Measurements from ENCODE around the gene NTN3. TPM values are rescaled to one million over a fixed set of nuclear protein-coding genes. Genes with fewer than 3 reads are reported as not detected.
"Not testable (repeated sequence)": the region's sequence is repeated elsewhere in the genome, so short reads cannot be mapped to it uniquely, and the experiment has no call there.

Gene NTN3
- total RNA-seq, 1 experiment from 2014 or later = 0.12 TPM

GRCh38 chr16:2479996-2480395 lies 8.9 kb downstream of the NTN3 start:
- not testable (repeated sequence) for DNase-seq (ENCODE audit: low spot score)

- no peak for DNase-seq (ENCODE audit: low spot score)
These were observed 9.9 kb downstream of the NTN3 start for GRCh38 chr16:2480948-2481347.

GRCh38 chr16:2481676-2482075 lies 10.6 kb downstream of the NTN3 start:
- no peak for DNase-seq (ENCODE audit: low spot score)

GRCh38 chr16:2482249-2482648 lies 11.2 kb downstream of the NTN3 start:
- DNase-seq (ENCODE audit: low spot score) = no peak

- no peak for DNase-seq (ENCODE audit: low spot score)
These were observed 11.8 kb downstream of the NTN3 start for GRCh38 chr16:2482708-2483534.

GRCh38 chr16:2483939-2484897 lies 13.1 kb downstream of the NTN3 start:
- no peak for DNase-seq (ENCODE audit: low spot score)

GRCh38 chr16:2484898-2485508 lies 13.9 kb downstream of the NTN3 start:
- no peak for DNase-seq (ENCODE audit: low spot score)

GRCh38 chr16:2485811-2486507 lies 14.9 kb downstream of the NTN3 start:
- DNase-seq (ENCODE audit: low spot score) = no peak

GRCh38 chr16:2486645-2487516 lies 15.8 kb downstream of the NTN3 start:
- no peak for DNase-seq (ENCODE audit: low spot score)

- DNase-seq (ENCODE audit: low spot score) = no peak
These were observed 16.4 kb downstream of the NTN3 start for GRCh38 chr16:2487517-2487842.

- DNase-seq (ENCODE audit: low spot score) = no peak
These were observed 16.9 kb downstream of the NTN3 start for GRCh38 chr16:2487903-2488531.

GRCh38 chr16:2489581-2489980 lies 18.5 kb downstream of the NTN3 start:
- DNase-seq (ENCODE audit: low spot score) = no peak

- DNase-seq (ENCODE audit: low spot score) = no peak
These were observed 19.4 kb downstream of the NTN3 start for GRCh38 chr16:2490190-2491105.

- no peak for DNase-seq (ENCODE audit: low spot score)
These were observed 21.2 kb downstream of the NTN3 start for GRCh38 chr16:2492292-2492691.

GRCh38 chr16:2493605-2494004 lies 22.5 kb downstream of the NTN3 start:
- DNase-seq (ENCODE audit: low spot score) = no peak

- DNase-seq (ENCODE audit: low spot score) = no peak
These were observed 23.5 kb downstream of the NTN3 start for GRCh38 chr16:2494616-2495015.

GRCh38 chr16:2495041-2495440 lies 23.9 kb downstream of the NTN3 start:
- no peak for DNase-seq (ENCODE audit: low spot score)

- DNase-seq (ENCODE audit: low spot score) = no peak
These were observed 25.4 kb downstream of the NTN3 start for GRCh38 chr16:2496223-2497115.

All from A172 (cell line).